Activated naive CD8-positive, alpha-beta T cell treated with anti-CD3 and anti-CD28 coated beads for 36 hours (primary cell): ENCODE data around the gene CPEB4. TPM values are rescaled to one million over a fixed set of nuclear protein-coding genes. Genes with fewer than 3 reads are reported as not detected.

ENCODE experiments used
- DNase-seq: peaks from one replicate; pipeline ENCODE4 v3.0.0; 2021
- H3K27ac Mint-ChIP-seq: one replicate; pipeline ENCODE4 v1.8.0; 2022; ENCODE audit warnings: mild to moderate bottlenecking, moderate library complexity, mixed read lengths
- H3K27me3 Mint-ChIP-seq: one replicate; pipeline ENCODE4 v1.8.0; 2022; ENCODE audit warnings: mild to moderate bottlenecking, mixed read lengths
- H3K36me3 Mint-ChIP-seq: one replicate; pipeline ENCODE4 v1.8.0; 2021; ENCODE audit warnings: mild to moderate bottlenecking, mixed read lengths
- H3K4me1 Mint-ChIP-seq: one replicate; pipeline ENCODE4 v1.8.0; 2021; ENCODE audit warnings: mixed read lengths
- H3K4me3 Mint-ChIP-seq: one replicate; pipeline ENCODE4 v1.8.0; 2022; ENCODE audit warnings: mild to moderate bottlenecking, moderate library complexity, mixed read lengths
- H3K9me3 Mint-ChIP-seq: one replicate; pipeline ENCODE4 v1.8.0; 2022; ENCODE audit warnings: mixed read lengths
- total RNA-seq, 2 experiments: library from RNA; stranded (reverse); gene quantifications; one replicate each; pipeline ENCODE4 v1.2.3, GENCODE V29; 2021

The CPEB4 gene
- total RNA-seq, 2 experiments from 2014 or later = 7.4 to 8.4 TPM

DNA sequence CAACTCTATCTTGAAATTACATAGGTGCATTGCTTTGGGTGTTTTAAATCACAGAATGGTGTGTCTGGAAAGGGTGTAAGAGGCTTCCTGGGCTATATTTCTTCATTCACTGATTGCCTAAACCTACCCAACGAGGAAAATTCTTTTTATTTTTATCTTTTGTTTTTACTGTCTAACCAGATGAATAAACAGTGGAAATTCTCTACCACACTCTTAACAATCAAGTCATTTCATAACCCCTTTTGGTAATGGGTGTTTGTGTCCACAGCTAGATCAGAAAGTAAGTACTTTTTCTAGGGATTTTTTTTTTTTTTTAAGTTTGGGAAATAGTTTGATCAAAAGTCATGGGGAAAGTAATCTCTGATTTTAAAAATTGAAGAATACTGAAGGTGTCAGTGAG is 73.3 kb downstream of the CPEB4 start:
- no peaks in the 10 kb centered on the region for H3K27me3 Mint-ChIP-seq
- H3K4me1 Mint-ChIP-seq = peaks cover 17% of the 10 kb centered on the region
- peaks cover 5% of the 10 kb centered on the region for H3K36me3 Mint-ChIP-seq
- no peak for DNase-seq
- H3K4me3 Mint-ChIP-seq = no peak overlapping the region
- H3K27ac Mint-ChIP-seq = no peak overlapping the region
- no peaks in the 10 kb centered on the region for H3K9me3 Mint-ChIP-seq

- H3K27ac Mint-ChIP-seq = no peak overlapping the region
- DNase-seq = no peak
- H3K4me1 Mint-ChIP-seq = peaks cover 17% of the 10 kb centered on the region
- H3K4me3 Mint-ChIP-seq = no peak overlapping the region
- H3K36me3 Mint-ChIP-seq = peaks cover 5% of the 10 kb centered on the region
- H3K9me3 Mint-ChIP-seq = no peaks in the 10 kb centered on the region
- H3K27me3 Mint-ChIP-seq = no peaks in the 10 kb centered on the region
These were observed 74.4 kb downstream of the CPEB4 start for GRCh38 chr5:173962436-173962972.

DNA sequence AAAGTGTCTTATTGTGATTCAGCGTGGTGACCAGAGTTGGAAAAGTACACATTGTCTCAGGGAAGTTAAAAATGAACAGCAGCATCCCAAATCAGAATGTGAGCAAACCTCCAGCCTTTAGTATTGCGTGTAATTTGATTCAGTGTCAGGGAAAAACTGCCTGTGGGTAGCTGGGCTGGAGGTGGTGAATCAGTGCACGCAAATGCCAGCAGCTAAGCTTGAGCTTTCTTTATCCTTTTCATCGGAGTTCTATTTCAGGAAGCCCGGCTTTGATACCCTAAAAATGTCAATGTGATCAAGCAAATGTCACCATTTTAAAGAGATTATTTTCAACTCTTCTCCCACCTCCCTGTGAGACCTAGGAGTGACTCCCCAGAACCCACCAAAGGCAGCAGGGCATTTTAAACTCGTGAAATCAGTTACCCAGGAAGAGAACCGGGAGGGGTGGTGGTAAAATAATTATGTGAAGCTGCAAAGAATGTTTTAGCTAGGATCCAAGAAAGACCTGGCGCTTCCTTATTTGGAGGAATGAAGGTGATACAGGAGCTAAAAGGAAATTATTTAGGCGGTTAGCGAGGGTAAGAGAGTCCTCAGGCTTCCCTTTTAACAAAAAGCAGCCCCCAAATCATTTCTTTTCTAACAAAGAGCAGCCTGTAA is 75.2 kb downstream of the CPEB4 start:
- Mint-ChIP-seq H3K36me3 (peaks cover 5% of the 10 kb centered on the region), H3K4me1 (peaks cover 17% of the 10 kb centered on the region), H3K9me3 (no peaks in the 10 kb centered on the region), H3K27me3 (no peaks in the 10 kb centered on the region), H3K27ac (no peak overlapping the region), H3K4me3 (no peak overlapping the region)
- no peak for DNase-seq

DNA sequence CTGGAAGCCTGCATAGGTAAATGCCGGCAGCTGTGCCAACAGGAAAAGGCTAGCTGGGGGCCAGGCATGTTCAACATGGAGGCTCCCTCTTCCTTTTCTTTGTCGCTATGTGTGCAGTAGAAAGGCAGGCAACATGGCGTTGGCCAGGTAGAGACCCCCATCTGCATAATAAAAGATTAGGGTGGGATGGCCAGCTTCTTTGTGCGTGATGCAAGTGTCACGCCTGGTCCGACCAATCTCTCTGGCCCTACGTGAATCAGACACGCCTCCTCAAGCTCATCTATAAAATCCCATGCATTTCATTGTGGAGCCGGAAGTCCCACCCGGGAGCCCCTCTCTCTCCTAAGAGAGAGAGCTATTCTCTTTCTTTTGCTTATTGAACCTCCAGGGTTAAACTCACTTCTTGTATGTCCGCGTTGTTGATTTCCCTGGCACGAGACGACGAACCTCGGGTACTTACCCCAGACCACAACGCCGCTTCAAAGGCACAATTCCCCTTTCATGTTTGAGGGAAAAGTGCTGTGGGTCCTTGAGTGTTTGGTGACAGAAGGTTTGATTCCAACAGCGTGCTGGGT is 75.8 kb downstream of the CPEB4 start:
- Mint-ChIP-seq H3K9me3 (no peaks in the 10 kb centered on the region), H3K4me1 (peaks cover 17% of the 10 kb centered on the region), H3K27ac (no peak overlapping the region), H3K27me3 (no peaks in the 10 kb centered on the region), H3K36me3 (peaks cover 5% of the 10 kb centered on the region), H3K4me3 (no peak overlapping the region)
- DNase-seq = no peak

- peaks cover 5% of the 10 kb centered on the region for H3K36me3 Mint-ChIP-seq
- H3K4me1 Mint-ChIP-seq = peaks cover 17% of the 10 kb centered on the region
- no peaks in the 10 kb centered on the region for H3K9me3 Mint-ChIP-seq
- H3K4me3 Mint-ChIP-seq = no peak overlapping the region
- no peaks in the 10 kb centered on the region for H3K27me3 Mint-ChIP-seq
- H3K27ac Mint-ChIP-seq = no peak overlapping the region
- no peak for DNase-seq
These were observed 76.4 kb downstream of the CPEB4 start for GRCh38 chr5:173964506-173964905.

DNA sequence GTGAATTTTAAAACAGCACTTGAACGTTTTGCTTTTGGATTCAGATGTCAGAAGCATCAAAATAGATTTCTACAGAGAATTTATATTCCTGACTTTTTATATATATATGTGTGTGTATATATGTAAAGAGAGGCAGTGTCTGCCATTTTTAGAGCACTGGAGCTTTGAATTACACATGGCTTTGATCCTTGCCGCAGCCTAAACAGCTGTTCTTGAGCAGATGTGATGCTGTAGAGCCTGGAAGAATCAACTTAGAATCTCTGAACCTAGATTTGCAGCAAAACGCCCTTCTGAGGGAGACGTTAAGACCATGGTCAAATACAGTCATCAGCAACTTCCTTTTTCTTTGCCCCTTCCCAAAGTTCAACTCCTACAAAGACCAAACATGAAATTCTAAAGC is 79.1 kb downstream of the CPEB4 start:
- H3K27me3 Mint-ChIP-seq = peaks cover 4% of the 10 kb centered on the region
- H3K9me3 Mint-ChIP-seq = no peaks in the 10 kb centered on the region
- peaks cover 17% of the 10 kb centered on the region for H3K4me1 Mint-ChIP-seq
- no peak overlapping the region for H3K27ac Mint-ChIP-seq
- no peak for DNase-seq
- H3K4me3 Mint-ChIP-seq = no peak overlapping the region
- peaks cover 5% of the 10 kb centered on the region for H3K36me3 Mint-ChIP-seq

DNA sequence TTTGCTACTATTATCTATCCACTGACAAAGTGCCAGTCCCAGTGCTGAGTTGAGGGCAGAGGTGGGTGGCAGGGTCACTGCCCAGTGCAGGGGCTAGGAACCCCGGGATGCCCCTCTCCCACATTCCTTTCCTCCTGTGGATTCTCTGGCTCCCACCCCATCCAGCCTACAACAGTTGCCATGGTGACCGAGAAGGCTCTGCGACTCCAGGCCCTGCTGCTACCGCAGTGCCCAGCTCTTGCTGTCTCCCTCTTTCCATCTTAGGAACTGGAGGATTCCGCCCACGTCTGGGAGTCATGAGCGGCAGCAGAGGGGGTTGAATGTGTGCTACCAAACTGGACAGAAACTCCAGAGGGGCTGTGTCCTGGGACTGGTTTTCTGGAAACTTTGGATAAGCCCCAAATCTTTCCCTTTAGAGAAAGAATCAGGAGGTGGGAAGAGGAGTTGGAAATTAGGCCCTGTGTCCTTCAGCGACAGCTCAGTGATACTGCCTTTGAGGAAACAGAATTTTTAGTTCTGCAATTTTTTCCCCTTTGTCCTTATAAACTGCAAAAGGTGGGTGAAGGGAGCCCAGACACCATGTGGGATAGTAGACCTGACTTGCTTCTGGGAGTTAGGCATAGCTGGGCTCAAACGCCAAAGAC is 80.1 kb downstream of the CPEB4 start:
- H3K9me3 Mint-ChIP-seq = no peaks in the 10 kb centered on the region
- no peak overlapping the region for H3K4me3 Mint-ChIP-seq
- no peaks in the 10 kb centered on the region for H3K36me3 Mint-ChIP-seq

GRCh38 chr5:173969167-173970049 is 81.3 kb downstream of the CPEB4 start:
- Mint-ChIP-seq H3K27me3 (peaks cover 8% of the 10 kb centered on the region), H3K4me1 (peaks cover 12% of the 10 kb centered on the region), H3K9me3 (no peaks in the 10 kb centered on the region)

More for the DNA sequence above, 80.1 kb downstream of the CPEB4 start:
- DNase-seq = no peak
- H3K4me1 Mint-ChIP-seq = peaks cover 13% of the 10 kb centered on the region
- peaks cover 4% of the 10 kb centered on the region for H3K27me3 Mint-ChIP-seq
- no peak overlapping the region for H3K27ac Mint-ChIP-seq

DNA sequence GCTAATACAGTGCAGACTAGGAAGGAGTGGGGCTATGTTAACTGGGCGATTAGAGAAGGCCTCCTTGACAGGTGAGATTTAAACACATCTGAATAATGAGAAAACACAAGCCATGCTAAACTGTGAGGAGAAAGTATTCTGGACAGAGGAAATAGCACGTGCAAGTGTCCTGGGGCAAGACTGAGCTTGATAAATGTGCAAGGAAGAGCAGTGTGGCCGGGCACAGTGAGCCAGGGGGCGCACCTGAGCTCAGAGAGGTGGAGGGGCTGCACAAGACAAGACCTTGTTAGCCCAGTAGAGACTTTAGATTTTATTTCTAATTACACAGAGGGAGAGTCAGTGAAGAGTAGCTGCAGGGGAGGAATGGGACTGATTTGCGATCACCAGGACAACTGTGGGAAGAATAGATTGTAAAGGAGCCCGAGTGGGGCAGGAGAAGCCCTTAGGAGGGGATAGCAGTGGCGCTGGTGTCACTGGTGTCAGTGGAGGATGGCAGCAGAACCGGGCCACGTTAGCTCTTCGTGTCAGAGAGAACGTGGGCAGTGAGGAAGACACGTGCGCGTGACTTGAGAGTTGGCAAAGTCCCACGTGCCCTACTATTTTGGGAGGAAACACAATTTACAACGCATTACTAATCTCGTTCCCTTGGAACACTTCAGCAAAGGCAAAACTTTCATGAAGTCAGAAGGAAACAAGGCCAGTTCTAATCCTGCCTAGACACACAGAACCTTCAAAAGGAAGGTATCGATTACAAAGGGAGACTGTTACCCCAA is 82.9 kb downstream of the CPEB4 start:
- Mint-ChIP-seq H3K4me3 (no peak overlapping the region), H3K27ac (no peak overlapping the region), H3K9me3 (no peaks in the 10 kb centered on the region), H3K27me3 (peaks cover 8% of the 10 kb centered on the region), H3K4me1 (peaks cover 7% of the 10 kb centered on the region), H3K36me3 (no peaks in the 10 kb centered on the region)
- DNase-seq = no peak

More at GRCh38 chr5:173969167-173970049, 81.3 kb downstream of the CPEB4 start:
- no peak overlapping the region for H3K4me3 Mint-ChIP-seq
- no peak for DNase-seq
- H3K36me3 Mint-ChIP-seq = no peaks in the 10 kb centered on the region
- H3K27ac Mint-ChIP-seq = no peak overlapping the region

DNA sequence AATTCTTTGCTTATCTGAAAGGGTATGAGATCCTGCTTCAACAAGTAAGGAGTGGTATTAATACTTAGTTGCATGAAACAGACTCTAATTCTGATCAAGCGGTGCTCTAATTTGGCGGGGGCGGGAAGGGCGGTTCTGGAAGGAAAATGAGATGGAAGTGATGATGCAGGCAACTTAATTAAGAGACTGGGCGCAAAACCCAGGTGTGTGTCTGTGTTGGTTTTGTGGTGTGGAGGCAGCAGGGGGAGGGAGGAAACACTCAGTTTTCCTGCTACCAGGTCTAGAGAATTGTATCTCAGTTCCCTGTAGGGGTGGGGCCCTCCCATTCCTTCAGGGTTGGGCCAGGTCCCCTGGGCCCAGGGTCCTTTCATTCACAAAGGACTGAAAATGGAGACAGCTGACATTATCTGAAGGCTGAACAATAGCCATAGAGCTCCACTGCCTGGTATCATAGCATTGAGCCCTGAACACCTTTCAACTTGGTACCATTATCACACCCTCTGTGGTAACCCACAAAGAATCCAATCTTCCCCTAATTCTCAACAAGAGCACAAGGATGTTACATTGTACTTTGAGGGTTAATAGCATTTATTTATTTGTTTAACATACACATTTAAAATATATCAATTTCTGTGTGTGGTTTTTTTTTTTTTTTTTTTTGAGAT is 83.7 kb downstream of the CPEB4 start:
- Mint-ChIP-seq H3K9me3 (no peaks in the 10 kb centered on the region), H3K27ac (no peak overlapping the region), H3K4me3 (no peak overlapping the region), H3K4me1 (peaks cover 7% of the 10 kb centered on the region), H3K27me3 (peaks cover 8% of the 10 kb centered on the region), H3K36me3 (no peaks in the 10 kb centered on the region)
- no peak for DNase-seq

DNA sequence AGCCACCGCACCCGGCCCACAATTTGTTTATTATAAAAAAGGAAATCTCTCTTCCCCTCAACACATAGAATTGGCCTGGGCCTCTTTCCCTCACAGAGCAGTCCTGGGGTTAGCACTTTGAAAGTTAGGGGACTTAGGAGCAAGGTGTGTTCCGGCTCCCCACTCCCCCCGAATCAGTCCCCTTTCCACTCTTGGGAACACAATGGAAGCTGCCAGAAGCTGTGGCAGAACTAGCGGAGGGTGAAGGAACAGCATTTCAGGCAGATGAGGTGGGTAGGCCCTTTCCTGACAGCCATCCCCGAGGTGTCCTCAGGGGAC is 84.4 kb downstream of the CPEB4 start:
- no peak overlapping the region for H3K4me3 Mint-ChIP-seq
- H3K27me3 Mint-ChIP-seq = peaks cover 12% of the 10 kb centered on the region
- H3K27ac Mint-ChIP-seq = no peak overlapping the region
- H3K36me3 Mint-ChIP-seq = no peaks in the 10 kb centered on the region
- H3K4me1 Mint-ChIP-seq = peaks cover 7% of the 10 kb centered on the region
- DNase-seq = no peak
- no peaks in the 10 kb centered on the region for H3K9me3 Mint-ChIP-seq

GRCh38 chr5:173972925-173973615 is 84.9 kb downstream of the CPEB4 start:
- Mint-ChIP-seq H3K36me3 (no peaks in the 10 kb centered on the region), H3K27ac (no peak overlapping the region), H3K4me3 (peak overlapping the region; percentile 73), H3K9me3 (no peaks in the 10 kb centered on the region), H3K4me1 (peaks cover 7% of the 10 kb centered on the region), H3K27me3 (peaks cover 17% of the 10 kb centered on the region)
- DNase-seq = peak; percentile 61

DNA sequence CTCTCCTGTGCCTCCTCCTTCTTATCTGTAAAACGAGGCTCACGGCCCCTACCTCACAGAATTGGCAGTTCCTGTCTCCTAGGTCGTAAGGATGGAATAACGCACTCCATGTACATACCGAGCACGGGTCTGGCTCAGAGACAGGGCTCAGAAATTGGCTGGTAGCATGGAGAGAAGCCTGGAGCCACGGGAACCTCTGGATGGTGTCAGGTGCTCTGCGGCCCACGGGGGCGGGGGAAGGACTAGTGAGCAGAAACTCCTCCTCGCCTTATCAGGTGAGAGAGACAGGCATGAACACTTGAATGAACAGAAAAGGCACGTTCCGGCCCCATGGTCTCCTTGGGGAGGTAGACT is 85.4 kb downstream of the CPEB4 start:
- Mint-ChIP-seq H3K27ac (no peak overlapping the region), H3K9me3 (no peaks in the 10 kb centered on the region), H3K4me3 (peak overlapping the region; percentile 73), H3K4me1 (peaks cover 7% of the 10 kb centered on the region), H3K36me3 (no peaks in the 10 kb centered on the region), H3K27me3 (peaks cover 17% of the 10 kb centered on the region)
- DNase-seq = peak; percentile 6
